K562 (cell line): Measurements from ENCODE around the gene SLC12A9. TPM values are rescaled to one million over a fixed set of nuclear protein-coding genes. Genes with fewer than 3 reads are reported as not detected.
"Not testable (repeated sequence)": the region's sequence is repeated elsewhere in the genome, so short reads cannot be mapped to it uniquely, and the experiment has no call there.

Experiments
- ATAC-seq: fragments of 200-7000 bp; cut with Tn5 transposase; 3 replicates; pipeline ENCODE4 v1.9.1; 2020; ENCODE audit warnings: moderate library complexity
- BruUV-seq: library from RNA; stranded (reverse); fragments of 400-500 nt; replicated peaks from 2 replicates; lab custom pipeline; 2021; lab: Mats Ljungman, UMichigan
- CTCF ChIA-PET: fragments of 300-600 bp; formaldehyde crosslinking; extraction: SDS; loops from one replicate; lab custom pipeline; 2021; ENCODE audit warnings: low intra/inter-chr PET ratio; lab: Yijun Ruan, JAX
- POLR2A ChIA-PET: fragments of 300-600, 350-650 bp; sonication (Branson Sonifier 250); formaldehyde crosslinking; extraction: SDS; loops from one replicate; lab custom pipeline; 2021; ENCODE audit warnings: antibody characterized with exemption, inconsistent platforms; lab: Yijun Ruan, JAX
- DNase-seq, 4 experiments: peaks; one replicate each; pipeline versions ENCODE4 v3.0.0 to v3.0.0-alpha.2; 2011 to 2018; ENCODE audit warnings: low spot score in 3 of 4, mixed read lengths in 3 of 4; ENCODE audit errors: extremely low read depth in 1 of 4
- FAIRE-seq: peaks from 2 replicates; lab custom pipeline; 2011; peaks lifted over from hg19 to GRCh38; lab: Jason Lieb, UNC
- H2AFZ ChIP-seq: 2 replicates; pipeline ENCODE4 v1.6.0; 2011; ENCODE audit warnings: low read depth, low read length, control low read depth, inconsistent platforms
- H3K27ac ChIP-seq: fragments of 200-600 bp; 3 replicates; pipeline ENCODE4 v1.8.0; 2011; ENCODE audit warnings: low read depth, mild to moderate bottlenecking, control low read depth, inconsistent platforms, low read length, moderate library complexity, mixed read lengths; ENCODE audit errors: extremely low read depth
- H3K27me3 ChIP-seq, 2 experiments: fragments of 300-600 bp in 1 of 2; 2 replicates in 1 of 2; 3 replicates in 1 of 2; pipeline versions ENCODE4 v1.6.0 to v1.8.0; 2011; ENCODE audit warnings: inconsistent platforms in 2 of 2, low read length in 2 of 2, mild to moderate bottlenecking in 1 of 2, mixed read lengths in 1 of 2, moderate library complexity in 1 of 2; ENCODE audit not compliant: control insufficient read depth in 2 of 2, insufficient read depth in 2 of 2
- H3K36me3 ChIP-seq: fragments of 300-600 bp; 3 replicates; pipeline ENCODE4 v1.8.0; 2011; ENCODE audit warnings: mild to moderate bottlenecking, low read length, inconsistent platforms; ENCODE audit not compliant: control insufficient read depth, insufficient read depth
- H3K4me1 ChIP-seq, 2 experiments: fragments of 200-600 bp in 1 of 2; replicated peaks in 1 of 2; 2 replicates in 1 of 2; 3 replicates in 1 of 2; pipeline versions ENCODE4 v1.5.1 to v1.8.0; 2011; ENCODE audit warnings: inconsistent platforms in 2 of 2, low read length in 2 of 2, mild to moderate bottlenecking in 1 of 2, mixed read lengths in 1 of 2, moderate library complexity in 1 of 2; ENCODE audit not compliant: control insufficient read depth in 2 of 2, insufficient read depth in 2 of 2
- H3K4me2 ChIP-seq: 2 replicates; pipeline ENCODE4 v1.6.1; 2011; ENCODE audit warnings: low read length, control low read depth, inconsistent platforms, mixed read lengths; ENCODE audit not compliant: insufficient read depth
- H3K4me3 ChIP-seq: fragments of 200-600 bp; sonication (generic), shearing (Covaris generic); 2 replicates; pipeline ENCODE4 v1.5.1; 2016; ENCODE audit warnings: control low read depth, inconsistent platforms
- H3K79me2 ChIP-seq: fragments of 200-600 bp; 3 replicates; pipeline ENCODE4 v1.8.0; 2011; ENCODE audit warnings: low read length, inconsistent platforms; ENCODE audit not compliant: control insufficient read depth, insufficient read depth
- H3K9ac ChIP-seq, 2 experiments: 2 replicates each; pipeline versions ENCODE4 v1.6.0 to v1.6.1; 2011; ENCODE audit warnings: low read depth in 2 of 2, low read length in 2 of 2, control low read depth in 1 of 2, inconsistent platforms in 1 of 2, mild to moderate bottlenecking in 1 of 2, mixed read lengths in 1 of 2; ENCODE audit not compliant: insufficient read depth in 1 of 2
- H3K9me1 ChIP-seq: one replicate; pipeline ENCODE4 v1.6.0; 2011; ENCODE audit warnings: inconsistent platforms, mild to moderate bottlenecking, low read length, moderate library complexity; ENCODE audit not compliant: control insufficient read depth, insufficient read depth
- H3K9me3 ChIP-seq: replicated peaks from 2 replicates; pipeline ENCODE4 v1.5.1; 2011; ENCODE audit warnings: low read depth, low read length, inconsistent platforms; ENCODE audit not compliant: control insufficient read depth, insufficient read depth
- H4K20me1 ChIP-seq: replicated peaks from 2 replicates; pipeline ENCODE4 v1.6.1; 2011; ENCODE audit warnings: low read length, inconsistent platforms, mixed read lengths; ENCODE audit not compliant: control insufficient read depth, insufficient read depth
- HMGN3 ChIP-seq: IDR thresholded peaks from 2 replicates; pipeline ENCODE4 v1.6.1; 2011; ENCODE audit warnings: borderline replicate concordance, low read depth, mild to moderate bottlenecking, mixed read lengths, low read length; ENCODE audit not compliant: insufficient read length; ENCODE audit errors: extremely low read depth
- POLR2G ChIP-seq: fragments of 200-400 bp; formaldehyde crosslinking; IDR thresholded peaks from 2 replicates; pipeline ENCODE4 v1.6.1; 2017; ENCODE audit warnings: low read depth, mild to moderate bottlenecking, antibody characterized with exemption, low read length, moderate library complexity
- RBFOX2 ChIP-seq: fragments of 200-400 bp; formaldehyde crosslinking; IDR thresholded peaks from 2 replicates; pipeline ENCODE4 v1.6.1; 2017; ENCODE audit warnings: low read depth, mild to moderate bottlenecking, low read length, moderate library complexity
- TARDBP ChIP-seq: fragments of 450-650 bp; IDR thresholded peaks from 2 replicates; pipeline ENCODE4 v1.6.1; 2016
- WGBS: fragments of 100-300 bp; shearing (Covaris generic); methylation state at CpG from one replicate; pipeline ENCODE4 v1.1.6; 2016; ENCODE audit warnings: low coverage, mixed read lengths; ENCODE audit not compliant: insufficient coverage; ENCODE audit errors: missing lambda C conversion rate; 5-methylcytosine and 5-hydroxymethylcytosine counted together
- in situ Hi-C: fragments of 300-500 bp; cut with MboI; formaldehyde crosslinking; loops from 4 replicates; pipeline ENCODE4 v1.15.0; 2018; ENCODE audit warnings: inconsistent platforms, mixed read lengths
- intact Hi-C: fragments of 100-400 bp; cut with micrococcal nuclease; formaldehyde crosslinking; loops from 2 replicates; pipeline ENCODE4 v1.14.2; 2022
- polyA plus RNA-seq, 8 experiments: library from polyadenylated mRNA; depleted of rRNA in 4 of 8; stranded (reverse) in 5 of 8; unstranded in 3 of 8; fragments of >200 nt; fragmentation: Nextera tagmentation in 2 of 8; fragmentation: Illumina TruSeq in 1 of 8; extraction: Ambion mirVana in 2 of 8; extraction: Trizol in 1 of 8; gene quantifications; 2 replicates each; pipeline versions ENCODE4 v1.2.1 to v1.2.3, GENCODE V29; 2011 to 2014; ENCODE audit warnings: inconsistent platforms in 1 of 8, missing spikeins in 1 of 8
- total RNA-seq, 7 experiments: library from RNA; depleted of rRNA in 6 of 7; stranded (reverse); fragments of >200 nt in 6 of 7; fragmentation: Illumina TruSeq in 2 of 7; extraction: Trizol in 2 of 7; gene quantifications; 2 replicates each; pipeline versions ENCODE4 v1.2.1 to v1.2.3, GENCODE V29; 2011 to 2021; ENCODE audit warnings: low replicate concordance in 1 of 7

The SLC12A9 gene
- total and polyA plus RNA-seq, 9 of the 15 experiments (the other 6 are each of a cell fraction or from before 2014, with no cell fraction given): 0.06 to 20.2 (median 10.7) TPM

DNA sequence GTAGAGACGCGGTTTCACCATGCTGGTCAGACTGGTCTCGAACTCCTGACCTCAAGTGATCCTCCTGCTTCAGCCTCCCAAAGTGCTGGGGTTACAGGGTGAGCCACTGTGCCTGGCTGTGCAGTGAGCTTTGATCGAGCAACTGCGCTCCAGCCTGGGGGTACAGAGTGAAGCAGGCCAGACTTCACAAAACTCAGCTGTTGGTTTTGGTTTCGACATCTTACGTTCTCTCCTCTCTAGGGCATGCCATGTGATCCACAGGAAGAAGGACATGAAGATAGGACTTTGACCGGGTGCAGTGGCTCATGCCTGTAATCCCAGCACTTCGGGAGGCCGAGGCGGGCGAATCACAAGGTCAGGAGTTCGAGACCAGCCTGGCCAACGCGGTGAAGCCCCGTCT is 36.0 kb upstream of the SLC12A9 start:
- H3K9me1 ChIP-seq, H3K4me2 ChIP-seq, in situ Hi-C loops, FAIRE-seq, intact Hi-C loops, BruUV-seq, H4K20me1 ChIP-seq, H3K9ac ChIP-seq, H2AFZ ChIP-seq, H3K4me3 ChIP-seq, H3K27ac ChIP-seq, ATAC-seq, CTCF ChIA-PET, H3K79me2 ChIP-seq, H3K9me3 ChIP-seq, H3K27me3 ChIP-seq: not testable (repeated sequence)
- 95% methylated on average over 16 of the region's 16 CpGs for WGBS
- POLR2A ChIA-PET: interaction anchor here (0.8 to 1.6 kb wide), 5 partner anchors 9 to 14 kb away, joined by 3 to 9 read pairs (median 5); no protein-coding TSS in a partner anchor
- Histone ChIP-seq H3K4me1 (peaks cover 0 to 26% of the 10 kb centered on the region in 2 experiments; a peak in 3 of 5 replicates), H3K36me3 (peaks cover 93% of the 10 kb centered on the region)
- DNase-seq: peak in 1 of 4 experiments; percentile 4

DNA sequence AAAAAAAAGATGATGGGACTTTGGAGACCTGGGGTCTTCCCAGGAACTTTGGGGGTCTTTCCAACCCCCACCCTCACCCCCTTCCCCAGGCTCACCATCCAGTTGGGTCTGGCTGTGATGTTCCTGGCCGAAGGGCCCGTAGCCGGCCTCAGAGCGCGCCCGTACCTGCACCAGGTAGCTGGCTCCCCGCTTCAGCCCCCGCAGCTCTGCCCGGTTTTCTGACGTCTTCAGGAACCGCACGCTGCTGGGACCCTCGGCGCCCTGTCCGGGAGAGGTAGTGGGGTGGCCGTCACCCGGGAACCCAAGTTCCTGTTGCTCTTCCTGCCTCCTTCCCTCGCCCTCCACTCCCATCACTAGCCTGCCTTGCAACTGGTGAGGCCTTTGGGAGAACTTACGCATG is 35.4 kb upstream of the SLC12A9 start:
- intact Hi-C loops (no loop called here), in situ Hi-C loops (no loop called here)
- Histone ChIP-seq H3K27ac (no peak overlapping the region), H3K4me3 (no peak overlapping the region), H3K9me3 (no peaks in the 10 kb centered on the region), H3K9me1 (no peaks in the 10 kb centered on the region), H3K9ac (no peak overlapping the region), H3K79me2 (no peaks in the 10 kb centered on the region), H3K36me3 (peaks cover 96% of the 10 kb centered on the region), H2AFZ (no peak overlapping the region), H4K20me1 (no peaks in the 10 kb centered on the region), H3K4me1 (peaks cover 0 to 27% of the 10 kb centered on the region in 2 experiments; a peak in 3 of 5 replicates), H3K4me2 (no peak overlapping the region), H3K27me3 (no peaks in the 10 kb centered on the region)
- no peak for FAIRE-seq
- DNase-seq: peak in 2 of 4 experiments; percentile 8
- no TSS peak for BruUV-seq
- ChIA-PET CTCF (no interaction called here), POLR2A (interaction anchor here (0.8 to 1.6 kb wide), 4 partner anchors 12 to 15 kb away, joined by 3 to 7 read pairs (median 4); no protein-coding TSS in a partner anchor)
- TF ChIP-seq RBFOX2: peak; percentile 48
- peak; percentile 64 for TF ChIP-seq POLR2G
- peak; percentile 30 for TF ChIP-seq HMGN3
- TF ChIP-seq TARDBP: no peak
- WGBS: 94% methylated on average over 19 of the region's 19 CpGs
- ATAC-seq: no peak
